VCaP (cell line): ENCODE results near the gene SLC35E3.

ENCODE experiments used
- H3K27ac ChIP-seq: fragments of 450-650 bp; 2 replicates; pipeline ENCODE4 v1.5.1; 2017
- CTCF ChIP-seq: fragments of 450-650 bp; conservative IDR thresholded peaks from 2 replicates; pipeline ENCODE4 v1.5.1; 2017; ENCODE audit warnings: mild to moderate bottlenecking, moderate library complexity

The SLC35E3 gene

GRCh38 chr12:68804657-68805591 is 58.9 kb downstream of the SLC35E3 start:
- no peak overlapping the region for H3K27ac ChIP-seq

GRCh38 chr12:68805592-68806120 is 59.7 kb downstream of the SLC35E3 start:
- TF ChIP-seq CTCF, result no peak
- no peak overlapping the region for H3K27ac ChIP-seq

More at GRCh38 chr12:68804657-68805591, 58.9 kb downstream of the SLC35E3 start:
- no peak for TF ChIP-seq CTCF

- no peak for TF ChIP-seq CTCF
- H3K27ac ChIP-seq, result peak overlapping the region; percentile 100
Observed at GRCh38 chr12:68806488-68807237, 60.7 kb downstream of the SLC35E3 start.

- H3K27ac ChIP-seq, result peak overlapping the region; percentile 100
Observed at GRCh38 chr12:68807274-68807575, 61.2 kb downstream of the SLC35E3 start.

GRCh38 chr12:68807576-68808387 is 61.8 kb downstream of the SLC35E3 start, which contains the start of gene MDM2:
MDM2 (plus strand) TSS chr12:68808177; CDS start chr12:68808478, 301 bp downstream.
- TF ChIP-seq CTCF, result peak; percentile 90
- peak within 1 kb of the TSS; percentile 100 for H3K27ac ChIP-seq

- H3K27ac ChIP-seq, result peak overlapping the region; percentile 100
- TF ChIP-seq CTCF, result no peak
Observed at GRCh38 chr12:68808388-68809189, 62.6 kb downstream of the SLC35E3 start.
